Measurements from ENCODE around the gene SLC25A4. TPM values are rescaled to one million over a fixed set of nuclear protein-coding genes. Genes with fewer than 3 reads are reported as not detected.
"Not testable (repeated sequence)": the region's sequence is repeated elsewhere in the genome, so short reads cannot be mapped to it uniquely, and the experiment has no call there.

SLC25A4 gene
- total RNA-seq, 2 donors from 2014 or later = 61.2 to 70.4 TPM

DNA sequence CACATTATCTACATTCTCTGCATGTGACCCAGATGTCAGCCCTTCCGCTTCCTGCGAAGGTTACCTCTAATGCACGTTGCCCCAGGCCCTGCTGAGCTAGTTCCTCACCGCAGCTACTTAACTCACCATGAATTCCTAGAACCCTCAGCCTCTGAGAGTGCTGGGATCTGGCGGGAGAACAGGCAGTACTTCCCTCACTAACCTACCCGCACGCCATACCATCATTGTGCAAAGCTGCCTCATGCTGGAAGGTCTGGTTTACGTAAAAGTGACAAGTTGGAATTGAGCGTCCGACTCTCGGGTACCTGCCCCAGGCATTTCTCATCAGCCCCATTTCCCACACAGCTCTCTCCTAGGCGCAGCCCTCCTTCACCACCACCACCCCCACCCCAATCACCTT is 6.3 kb downstream of the SLC25A4 start:
- no peak for DNase-seq (ENCODE audit: low spot score)
- intact Hi-C loops (cut with DNase I) = no loop called here

DNA sequence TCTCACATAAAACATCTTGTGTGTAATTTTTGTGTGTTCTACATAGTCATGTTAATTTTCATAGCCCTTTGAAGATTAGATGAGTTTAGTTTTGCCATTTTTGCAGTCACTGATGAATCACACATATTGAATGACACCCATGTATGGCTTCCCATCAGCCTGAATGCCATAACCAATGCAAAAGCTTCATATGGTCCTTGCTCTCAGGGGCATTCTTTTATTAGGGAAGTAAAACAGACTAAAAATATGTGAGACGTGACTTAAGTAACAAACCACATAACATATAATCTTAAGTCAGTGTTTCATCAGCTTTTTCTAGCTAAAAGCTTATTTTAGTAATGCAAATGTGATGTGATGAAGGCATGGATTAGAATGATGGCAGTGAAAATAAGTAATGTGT is 8.2 kb downstream of the SLC25A4 start:
- no peak for DNase-seq (ENCODE audit: low spot score)
- intact Hi-C loops (cut with DNase I) = no loop called here

DNA sequence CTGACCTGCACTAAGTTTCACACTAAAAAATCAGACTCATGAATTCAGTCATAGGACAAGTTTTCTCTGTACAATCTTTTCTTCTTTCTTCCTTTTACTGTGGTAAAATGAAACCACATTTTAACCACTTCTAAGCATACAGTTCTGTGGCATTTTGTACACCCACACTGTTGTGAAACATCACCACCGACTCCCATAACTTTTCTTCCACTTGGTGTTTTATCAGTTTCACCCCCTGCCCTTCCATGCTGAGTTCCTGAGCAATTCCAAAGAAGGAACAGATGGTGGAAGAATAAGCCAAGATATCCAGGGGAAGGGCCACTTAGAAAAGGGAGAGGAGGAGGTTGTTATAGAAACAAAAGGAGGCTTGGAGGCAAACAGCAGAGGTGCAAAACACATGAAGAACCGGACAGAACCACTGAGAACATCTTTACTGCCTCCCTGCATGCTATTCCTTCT is 22.6 kb downstream of the SLC25A4 start:
- intact Hi-C loops (cut with DNase I) = no loop called here

DNA sequence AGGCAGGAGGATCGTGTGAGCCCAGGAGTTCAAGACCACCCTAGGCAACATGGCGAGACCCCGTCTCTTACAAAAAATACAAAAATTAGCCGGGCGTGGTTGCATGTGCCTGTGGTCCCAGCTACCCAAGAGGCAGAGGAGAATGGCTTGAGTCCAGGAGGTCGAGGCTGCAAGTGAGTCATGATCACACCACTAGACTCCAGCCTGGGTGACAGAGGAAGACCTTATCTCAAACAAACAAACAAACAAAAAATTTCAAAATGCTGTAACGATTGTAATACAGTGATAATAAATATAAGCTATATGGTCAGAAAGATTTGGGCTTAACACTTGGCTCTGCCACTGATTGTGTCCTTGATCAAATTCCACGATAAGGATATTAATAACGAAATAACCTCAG is 24.2 kb downstream of the SLC25A4 start:
- no peak for DNase-seq (ENCODE audit: low spot score)
- intact Hi-C loops (cut with DNase I) = no loop called here

More for the DNA sequence above, 22.6 kb downstream of the SLC25A4 start:
- DNase-seq (ENCODE audit: low spot score) = no peak

DNA sequence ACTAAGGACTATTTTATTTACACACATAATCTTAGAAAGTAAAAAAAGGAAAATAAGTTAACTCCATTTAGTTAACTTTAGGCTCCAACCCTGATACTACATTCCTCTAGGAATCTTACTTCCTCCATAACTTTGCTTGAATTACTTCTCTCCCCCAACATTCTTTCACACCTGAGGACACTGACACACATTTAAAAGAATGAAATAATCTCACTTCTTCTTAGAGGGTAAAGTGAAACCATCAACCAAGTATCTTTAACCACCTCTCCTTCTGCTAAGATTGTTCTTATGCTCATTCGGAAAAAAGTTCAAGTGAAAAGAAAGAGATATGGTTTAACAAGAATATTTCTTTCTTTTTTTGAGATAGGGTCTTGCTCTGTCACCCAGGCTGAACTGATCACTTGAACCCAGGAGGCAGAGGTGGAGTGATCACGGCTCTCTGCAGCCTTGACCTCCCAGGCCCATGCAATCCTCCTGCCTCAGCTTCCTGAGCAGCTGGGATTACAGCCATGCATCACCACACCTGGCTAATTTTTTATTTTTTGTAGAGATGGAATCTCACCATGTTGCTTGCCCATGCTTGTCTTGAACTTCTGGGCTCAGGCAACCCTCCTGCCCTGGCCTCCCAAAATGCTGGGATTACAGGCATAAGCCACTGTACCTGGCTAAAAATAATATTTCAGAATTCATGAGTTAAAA is 28.5 kb downstream of the SLC25A4 start:
- intact Hi-C loops (cut with DNase I) = no loop called here
- DNase-seq (ENCODE audit: low spot score) = no peak

DNA sequence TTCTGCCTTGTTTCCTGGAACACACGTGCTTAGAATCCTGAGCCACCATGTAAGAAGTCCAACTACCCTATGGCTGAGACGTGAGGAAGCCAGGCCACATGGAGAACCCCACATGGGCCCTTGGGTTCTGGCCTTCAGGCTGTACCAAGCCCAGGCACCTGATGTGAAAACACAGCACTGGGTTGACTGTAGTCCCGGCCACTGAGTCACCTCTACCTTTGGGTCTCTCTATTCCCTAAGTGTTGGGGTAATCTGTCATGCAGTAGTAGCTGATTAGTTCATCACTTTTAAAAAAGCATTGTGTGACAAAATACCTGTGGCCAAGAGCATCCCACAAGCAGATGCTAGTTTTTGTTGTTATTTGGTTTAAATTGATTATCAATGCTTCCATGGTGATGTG is 36.4 kb downstream of the SLC25A4 start:
- DNase-seq (ENCODE audit: low spot score) = no peak
- intact Hi-C loops (cut with DNase I) = no loop called here

DNA sequence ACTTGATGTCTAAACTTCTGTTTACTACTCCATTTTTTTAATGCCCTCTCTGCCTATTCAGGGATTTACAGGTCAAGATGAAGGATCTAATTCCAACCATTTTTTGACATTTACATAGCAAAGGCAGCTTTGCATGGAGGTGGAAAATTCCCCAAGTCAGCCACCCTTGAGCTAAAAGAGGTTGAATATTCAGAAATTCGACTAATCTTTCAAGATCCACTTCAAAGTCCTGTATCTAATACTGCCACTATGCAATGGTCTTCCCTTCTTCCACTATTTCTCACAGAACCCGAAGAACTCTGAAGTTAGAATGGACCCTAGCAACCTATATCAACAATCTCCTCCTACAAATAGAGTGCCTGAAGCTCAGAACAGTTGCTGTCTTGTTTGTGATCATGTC is 39.2 kb downstream of the SLC25A4 start:
- no peak for DNase-seq (ENCODE audit: low spot score)
- intact Hi-C loops (cut with DNase I) = no loop called here

DNA sequence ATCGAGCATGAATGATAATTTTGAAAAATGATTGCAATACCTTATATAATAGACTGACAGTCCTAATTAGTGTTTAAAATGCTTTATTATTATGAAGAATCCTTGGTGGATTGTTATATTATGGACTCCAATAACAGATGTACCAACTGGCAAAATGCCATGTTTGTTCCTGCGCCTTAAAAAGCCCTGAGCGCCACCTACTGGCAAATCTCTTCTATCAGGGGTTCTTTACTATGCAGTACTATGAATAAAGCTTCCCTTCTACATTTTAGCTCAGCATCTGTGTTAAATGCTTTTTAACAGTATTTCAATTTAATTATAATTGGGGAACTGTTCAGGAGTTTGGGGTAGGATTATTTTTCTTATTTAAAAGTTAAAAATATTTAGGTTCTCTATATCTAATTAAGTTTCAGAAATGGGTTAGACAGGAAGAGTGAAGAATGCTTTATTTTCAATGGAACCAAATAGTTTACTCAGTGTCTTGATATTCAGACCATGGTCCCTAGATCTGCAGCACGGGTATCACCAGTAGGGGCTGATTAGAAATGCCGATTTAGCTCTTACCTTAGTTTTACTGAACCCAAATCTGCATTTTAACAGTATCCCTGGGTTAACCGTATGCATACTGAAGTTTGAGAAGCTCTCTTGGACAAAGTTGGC is 40.7 kb downstream of the SLC25A4 start:
- intact Hi-C loops (cut with DNase I) = no loop called here
- DNase-seq (ENCODE audit: low spot score) = no peak

DNA sequence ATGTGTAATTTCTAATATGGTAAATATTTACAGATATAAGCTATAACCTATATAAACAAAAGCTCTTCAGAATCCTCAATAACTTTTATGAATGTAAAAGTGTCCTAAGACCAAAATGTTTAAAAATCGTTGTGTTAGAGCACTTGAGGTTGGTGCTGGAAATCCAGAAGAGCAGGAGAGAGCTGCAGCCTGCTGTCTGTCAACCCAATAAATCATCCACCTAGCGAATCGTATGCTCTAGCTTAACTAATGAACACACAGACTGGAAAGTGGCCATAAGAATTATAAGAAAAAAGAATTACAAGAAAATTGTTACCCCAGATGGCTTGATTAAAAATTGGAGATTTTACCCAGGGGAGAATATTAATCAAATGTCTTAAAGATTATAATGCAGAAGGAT is 43.7 kb downstream of the SLC25A4 start:
- intact Hi-C loops (cut with DNase I) = no loop called here

DNA sequence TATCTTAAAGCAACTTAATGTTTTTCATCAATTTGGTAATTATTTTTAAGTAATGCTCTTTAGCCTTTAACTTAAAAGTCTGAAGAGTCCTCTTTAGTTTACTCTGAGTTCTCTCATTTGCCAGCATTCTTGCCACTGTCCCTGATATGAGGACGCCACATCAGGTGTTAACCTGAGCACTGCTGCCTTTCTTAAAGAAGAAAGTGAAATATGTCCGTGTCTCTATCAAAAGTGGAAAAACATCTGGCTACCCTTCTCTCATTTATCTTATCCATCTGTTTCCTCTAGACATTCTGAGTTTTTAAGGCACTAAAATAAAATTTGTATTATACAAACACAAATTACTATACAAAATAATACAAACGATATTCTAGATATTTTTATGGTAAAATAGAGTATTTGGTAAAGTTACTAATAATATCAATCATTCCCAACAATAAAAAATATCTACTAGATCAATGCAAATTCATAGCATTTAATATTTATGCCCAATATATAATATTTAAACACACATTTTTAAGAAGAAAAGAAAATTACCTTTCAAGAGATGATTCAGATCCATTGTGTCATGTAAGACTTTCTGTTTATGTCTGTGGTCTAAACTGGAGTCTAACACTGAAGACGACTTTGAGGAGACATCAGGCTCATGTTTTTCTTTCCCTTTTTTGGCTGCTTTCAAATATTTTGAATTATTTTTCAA is 46.7 kb downstream of the SLC25A4 start:
- intact Hi-C loops (cut with DNase I) = no loop called here
- DNase-seq (ENCODE audit: low spot score) = no peak

More for the DNA sequence above, 43.7 kb downstream of the SLC25A4 start:
- DNase-seq (ENCODE audit: low spot score) = no peak

DNA sequence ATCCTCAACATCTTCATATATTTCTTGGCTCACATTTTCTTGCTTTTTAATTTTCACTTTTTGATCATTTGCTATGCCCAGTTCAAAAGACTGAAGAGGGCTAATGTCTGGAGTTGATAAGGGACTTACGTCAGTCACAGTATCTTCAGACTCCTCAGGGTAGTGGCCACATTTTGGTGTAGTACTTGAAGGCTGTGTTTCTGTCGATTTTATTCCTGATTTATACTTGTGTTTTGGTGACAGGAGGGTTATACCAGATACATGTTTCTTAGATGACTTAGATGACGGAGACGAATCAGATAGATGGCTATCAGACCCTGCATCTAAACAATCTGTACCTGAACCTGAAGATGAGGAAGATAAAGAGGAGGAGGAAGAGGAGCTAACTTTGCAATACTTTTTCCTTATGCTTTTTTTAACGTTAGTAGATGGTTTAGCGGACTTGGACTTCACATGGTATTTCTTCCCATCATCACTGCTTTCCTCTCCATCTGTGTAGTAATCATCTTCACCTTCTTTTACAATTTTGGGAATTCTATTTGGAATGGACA is 47.3 kb downstream of the SLC25A4 start:
- DNase-seq (ENCODE audit: low spot score) = no peak
- intact Hi-C loops (cut with DNase I) = no loop called here

DNA sequence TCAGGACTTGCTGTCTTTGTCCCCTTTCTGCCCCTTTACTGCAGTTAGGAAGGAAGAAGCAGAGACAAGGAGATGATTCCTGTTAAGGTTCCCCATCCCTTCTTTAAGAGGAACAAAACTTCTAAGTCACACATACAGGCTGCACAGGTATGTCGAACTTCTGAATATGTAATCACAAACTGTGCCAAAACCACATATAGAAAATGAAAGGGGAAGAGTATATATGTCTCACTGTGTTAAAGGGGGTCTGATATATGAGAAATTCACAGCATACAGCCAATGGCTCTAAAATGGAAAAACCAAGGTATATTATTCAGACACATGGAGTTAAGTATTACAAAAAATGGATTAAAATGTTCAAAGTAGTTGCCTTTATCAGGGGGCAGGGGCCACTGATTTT is 49.0 kb downstream of the SLC25A4 start:
- intact Hi-C loops (cut with DNase I) = no loop called here
- DNase-seq (ENCODE audit: low spot score) = no peak

DNA sequence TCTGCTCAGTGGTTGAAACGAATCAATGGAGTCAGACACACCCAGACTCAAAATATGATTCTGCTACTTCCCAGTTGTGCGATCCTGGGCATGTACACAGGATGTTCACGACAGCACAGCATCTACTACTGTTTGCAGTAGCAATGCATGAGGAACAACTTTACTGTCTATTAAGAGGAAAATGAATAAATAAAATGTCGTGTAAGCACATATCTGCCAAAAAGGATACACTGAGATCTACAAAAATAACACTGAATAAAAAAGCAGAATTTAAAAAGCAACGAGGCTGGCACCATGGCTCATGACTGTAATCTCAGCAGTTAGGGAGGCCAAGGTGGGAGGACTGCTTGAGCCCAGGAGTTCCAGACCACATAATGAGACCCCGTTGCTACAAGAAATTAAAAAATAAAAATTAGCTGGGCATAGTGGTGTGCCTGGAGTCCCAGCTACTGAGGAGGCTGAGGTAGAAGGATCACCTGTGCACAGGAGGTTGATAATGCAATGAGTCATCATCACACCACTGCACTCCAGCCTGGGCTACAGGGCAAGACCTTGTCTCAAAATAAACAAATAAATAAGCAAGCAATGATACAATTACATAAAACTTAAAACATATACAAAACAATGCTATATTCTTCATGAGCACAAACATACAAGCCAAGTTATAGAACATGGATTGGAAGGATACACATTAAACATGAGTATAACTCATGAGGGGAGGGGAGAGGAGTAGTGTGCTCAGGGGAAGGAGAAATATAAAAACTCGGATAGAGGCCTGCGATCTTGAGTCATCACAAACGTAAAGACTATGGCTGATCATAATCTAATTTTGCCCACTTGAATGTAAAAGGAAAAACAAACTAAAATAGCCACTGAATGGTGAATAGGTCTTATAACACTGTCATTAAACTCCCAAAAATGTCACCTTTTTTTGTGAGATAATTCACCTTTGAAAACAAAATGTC is 52.1 kb downstream of the SLC25A4 start:
- intact Hi-C loops (cut with DNase I) = no loop called here
- DNase-seq (ENCODE audit: low spot score) = no peak

DNA sequence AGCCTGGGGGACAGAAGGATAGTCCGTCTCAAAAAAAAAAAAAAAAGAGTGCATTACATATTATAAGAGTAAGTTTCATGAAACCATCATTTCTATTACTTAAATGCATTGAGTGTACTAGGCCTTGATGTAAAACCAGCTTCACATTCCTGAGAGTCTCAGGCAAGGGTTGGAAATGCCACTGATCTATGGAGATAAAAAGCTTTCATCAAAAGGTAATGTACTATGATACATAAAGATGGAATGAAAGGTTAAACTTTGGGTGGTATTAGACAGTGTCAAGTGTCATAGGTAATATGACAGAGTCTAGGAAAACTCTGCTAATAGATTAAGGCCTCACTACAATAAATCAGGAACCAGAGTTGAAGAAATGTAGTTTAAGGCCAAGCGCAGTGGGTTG is 53.4 kb downstream of the SLC25A4 start:
- DNase-seq (ENCODE audit: low spot score) = no peak
- intact Hi-C loops (cut with DNase I) = no loop called here

DNA sequence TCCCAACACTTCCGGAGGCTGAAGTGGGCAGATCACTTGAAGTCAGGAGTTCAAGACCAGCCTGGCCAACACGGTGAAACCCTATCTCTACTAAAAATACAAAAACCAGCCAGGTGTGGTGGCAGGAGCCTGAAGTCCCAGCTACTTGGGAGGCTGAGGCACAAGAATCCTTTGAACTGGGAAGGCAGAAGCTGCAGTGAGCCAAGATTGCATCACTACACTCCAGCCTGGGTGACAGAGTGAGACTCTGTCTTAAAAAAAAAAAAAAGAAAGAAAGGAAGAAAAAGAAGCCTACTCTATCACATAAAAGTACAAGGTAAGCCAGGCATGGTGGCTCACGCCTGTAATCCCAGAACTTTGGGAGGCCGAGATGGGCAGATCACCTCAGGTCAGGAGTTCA is 55.1 kb downstream of the SLC25A4 start:
- DNase-seq (ENCODE audit: low spot score); intact Hi-C loops (cut with DNase I): not testable (repeated sequence)
